Ovary (tissue), 9 donors: ENCODE results near the gene EHD3. TPM values are rescaled to one million over a fixed set of nuclear protein-coding genes. Genes with fewer than 3 reads are reported as not detected.

ENCODE experiments used
- DNase-seq, 5 donors: peaks; one replicate each; pipeline ENCODE4 v3.0.0-alpha.2; 2019 to 2020
- H3K27ac ChIP-seq, 2 donors: fragments of 200-600 bp; one replicate each; pipeline versions ENCODE4 v1.5.1 to v1.8.0; 2019 to 2022
- H3K27me3 ChIP-seq: fragments of 200-600 bp; one replicate; pipeline ENCODE4 v1.8.0; 2022
- H3K36me3 ChIP-seq: fragments of 200-600 bp; sonication (generic); one replicate; pipeline ENCODE4 v1.5.1; 2019
- H3K4me1 ChIP-seq: one replicate; pipeline ENCODE4 v1.8.1; 2013; ENCODE audit warnings: mild to moderate bottlenecking, moderate library complexity; ENCODE audit not compliant: insufficient read depth
- H3K4me3 ChIP-seq: fragments of 200-600 bp; sonication (generic); one replicate; pipeline ENCODE4 v1.5.1; 2017
- H3K9me3 ChIP-seq, 2 donors: fragments of 200-600 bp in 1 of 2; sonication (generic) in 1 of 2; one replicate each; pipeline versions ENCODE4 v1.5.1 to v1.8.1; 2013 to 2019; ENCODE audit warnings: mild to moderate bottlenecking in 1 of 2, moderate library complexity in 1 of 2
- EP300 ChIP-seq: sonication (generic); formaldehyde crosslinking; IDR thresholded peaks from one replicate; pipeline ENCODE4 v1.6.1; 2017; ENCODE audit warnings: antibody characterized with exemption
- POLR2A ChIP-seq: fragments of 450-650 bp; IDR thresholded peaks from one replicate; pipeline ENCODE4 v1.6.1; 2017; ENCODE audit warnings: antibody characterized with exemption, mild to moderate bottlenecking, moderate library complexity
- WGBS, 3 donors: extraction: QIAGEN DNeasy Blood & Tissue Kit in 1 of 3; methylation state at CpG; one replicate each; pipeline versions ENCODE4 v1.1.5 to v1.1.7; 2013 to 2017; 5-methylcytosine and 5-hydroxymethylcytosine counted together
- intact Hi-C, 4 donors: fragments of 100-400 bp; cut with DNase I; formaldehyde crosslinking; loops; one replicate each; pipeline versions ENCODE4 v1.11.0 to v1.15.1; 2022 to 2023
- polyA plus RNA-seq, 2 donors: library from polyadenylated mRNA; stranded (reverse); fragments of 200-250 nt in 1 of 2; fragments of 350-450 nt in 1 of 2; fragmentation: Illumina TruSeq in 1 of 2; extraction: RNeasy Lipid Tissue Mini Kit (QIAGEN cat#74804) in 1 of 2; gene quantifications; one replicate each; pipeline ENCODE4 v1.2.3, GENCODE V29; 2013 to 2014
- total RNA-seq, 7 donors: library from RNA; depleted of rRNA in 2 of 7; stranded (reverse); fragments of >200 nt in 2 of 7; fragmentation: NEBNext Ultra II Directional in 3 of 7; extraction: Animal tissue kit (Norgen Biotek cat#: 25700) in 3 of 7; gene quantifications; one replicate each; pipeline versions ENCODE4 v1.1.0 to v1.2.4, GENCODE V29; 2016 to 2023
- TF ChIP-seq, protein P1 (sequence below), 3 donors: fragments of 450-650 bp in 2 of 3; fragments of 200-600 bp in 1 of 3; IDR thresholded peaks; one replicate each; pipeline versions ENCODE4 v1.5.1 to v1.8.0; 2016 to 2022; ENCODE audit warnings: antibody characterized with exemption in 3 of 3, mild to moderate bottlenecking in 1 of 3
- donor health status: DM: no; HTN: no; CAD: no; lungs with moderate emphysema.
- donor health status: DM: no; HTN: no; CAD: no.
- donor health status: Bipolar disorder and iron deficiency.
- donor health status: DM: yes; HTN: yes; CAD: no.
- donor health status: DM: no; HTN: no; CAD: no.
- donor health status: DM: yes; HTN: yes; CAD: no.

The EHD3 gene
- total and polyA plus RNA-seq, 9 donors, result 2.8 to 10.6 (median 3.5) TPM

DNA sequence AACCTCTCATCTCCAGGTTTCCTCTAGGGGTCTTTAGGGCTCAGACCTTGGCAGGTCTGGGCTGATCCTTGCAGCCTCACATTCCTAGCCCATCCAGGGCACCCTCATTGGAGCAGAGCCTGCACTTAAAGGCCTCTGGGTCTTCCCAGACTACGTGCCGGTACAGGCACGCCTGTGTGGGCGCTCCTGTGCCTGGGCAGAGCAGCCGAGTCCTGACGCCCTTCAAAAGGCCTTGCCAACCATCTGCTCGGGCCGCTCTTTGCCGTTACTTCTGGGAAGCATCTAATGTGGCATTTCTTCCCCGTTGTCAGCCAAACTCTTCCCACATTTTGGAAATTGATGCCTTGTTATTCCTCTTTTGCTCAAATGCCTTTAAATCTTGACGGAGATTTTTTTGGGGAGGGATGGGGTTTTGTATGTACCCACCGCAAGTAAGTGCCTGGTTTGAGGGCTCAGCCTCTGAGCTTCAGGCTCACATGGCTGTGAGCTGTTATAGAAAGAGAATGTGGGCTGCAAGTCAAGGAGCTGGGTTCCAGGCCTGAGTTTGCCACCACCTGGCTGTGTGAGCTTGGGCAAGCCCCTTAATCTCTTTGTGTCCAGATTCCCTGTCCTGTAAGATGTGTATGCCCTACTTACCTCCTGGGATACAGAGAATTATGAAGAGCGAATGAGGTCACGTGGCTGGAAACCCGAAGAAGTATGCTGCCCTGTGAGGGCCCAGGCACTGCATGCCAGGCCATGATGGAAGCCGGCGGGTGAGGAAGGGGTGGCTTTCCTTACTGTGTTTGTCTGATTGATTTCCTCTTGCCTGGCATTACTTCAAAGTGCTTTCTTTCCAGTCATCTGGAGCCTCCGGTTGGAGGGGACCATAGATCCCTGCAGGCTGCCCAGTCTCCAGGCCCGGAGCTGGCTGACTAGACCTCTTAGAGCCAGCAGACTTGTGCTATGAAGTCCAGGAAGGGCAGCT, 20.6 kb downstream of the EHD3 start:
- intact Hi-C loops, result no loop called here
- no peak for DNase-seq
- H3K27ac ChIP-seq, result no peak overlapping the region

DNA sequence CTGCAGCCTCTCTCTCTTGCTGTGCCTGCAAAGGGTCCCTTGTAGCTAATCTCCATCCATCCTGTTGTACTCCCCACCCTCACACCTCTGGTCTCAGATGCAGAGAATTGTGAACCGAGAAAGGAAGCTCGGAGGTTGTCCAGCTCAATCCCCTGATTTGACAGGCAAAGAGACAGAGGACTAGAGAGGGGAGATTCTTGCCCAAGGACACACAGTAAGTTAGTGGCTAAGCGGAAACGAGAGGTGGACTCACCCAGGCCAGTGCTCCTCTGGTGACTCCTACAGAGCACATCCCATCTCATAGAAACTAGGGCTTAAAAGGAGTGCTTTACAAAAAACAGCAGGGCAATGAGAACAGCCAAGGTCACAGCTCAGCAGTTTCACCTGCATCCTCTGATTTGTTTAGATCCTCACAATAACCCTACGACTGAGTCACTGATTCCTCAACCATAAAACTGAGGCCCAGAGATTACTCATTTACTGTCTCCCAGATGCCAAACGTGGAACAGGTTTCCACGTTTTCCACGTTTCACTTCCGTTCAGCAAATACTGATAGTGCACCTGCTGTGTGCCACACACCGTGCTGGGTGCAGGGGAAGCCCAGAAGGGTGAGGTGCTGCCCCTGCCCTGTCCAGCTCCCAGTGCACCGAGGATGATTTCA, 22.1 kb downstream of the EHD3 start:
- Histone ChIP-seq H3K27ac (no peak overlapping the region), H3K4me1 (no peaks in the 10 kb centered on the region), H3K27me3 (no peaks in the 10 kb centered on the region), H3K36me3 (no peaks in the 10 kb centered on the region), H3K4me3 (no peak overlapping the region), H3K9me3 (no peaks in the 10 kb centered on the region)
- intact Hi-C loops, result no loop called here
- TF ChIP-seq POLR2A (no peak), EP300 (no peak)
- TF ChIP-seq, protein P1, sequence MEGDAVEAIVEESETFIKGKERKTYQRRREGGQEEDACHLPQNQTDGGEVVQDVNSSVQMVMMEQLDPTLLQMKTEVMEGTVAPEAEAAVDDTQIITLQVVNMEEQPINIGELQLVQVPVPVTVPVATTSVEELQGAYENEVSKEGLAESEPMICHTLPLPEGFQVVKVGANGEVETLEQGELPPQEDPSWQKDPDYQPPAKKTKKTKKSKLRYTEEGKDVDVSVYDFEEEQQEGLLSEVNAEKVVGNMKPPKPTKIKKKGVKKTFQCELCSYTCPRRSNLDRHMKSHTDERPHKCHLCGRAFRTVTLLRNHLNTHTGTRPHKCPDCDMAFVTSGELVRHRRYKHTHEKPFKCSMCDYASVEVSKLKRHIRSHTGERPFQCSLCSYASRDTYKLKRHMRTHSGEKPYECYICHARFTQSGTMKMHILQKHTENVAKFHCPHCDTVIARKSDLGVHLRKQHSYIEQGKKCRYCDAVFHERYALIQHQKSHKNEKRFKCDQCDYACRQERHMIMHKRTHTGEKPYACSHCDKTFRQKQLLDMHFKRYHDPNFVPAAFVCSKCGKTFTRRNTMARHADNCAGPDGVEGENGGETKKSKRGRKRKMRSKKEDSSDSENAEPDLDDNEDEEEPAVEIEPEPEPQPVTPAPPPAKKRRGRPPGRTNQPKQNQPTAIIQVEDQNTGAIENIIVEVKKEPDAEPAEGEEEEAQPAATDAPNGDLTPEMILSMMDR (IDR thresholded peaks at IDR 0.05), result no peak
- WGBS, 3 donors, result 77 to 79% (median 79%) methylated on average over 11 of the region's 11 CpGs
- no peak for DNase-seq

More for the DNA sequence above, 20.6 kb downstream of the EHD3 start:
- Histone ChIP-seq H3K36me3 (no peaks in the 10 kb centered on the region), H3K4me1 (no peaks in the 10 kb centered on the region), H3K27me3 (no peaks in the 10 kb centered on the region), H3K4me3 (no peak overlapping the region), H3K9me3 (no peaks in the 10 kb centered on the region)
- WGBS, 3 donors, result 86 to 90% (median 89%) methylated on average over 19 of the region's 19 CpGs
- no peak for TF ChIP-seq POLR2A
- TF ChIP-seq, protein P1 (IDR thresholded peaks at IDR 0.05), result no peak
- TF ChIP-seq EP300, result no peak

DNA sequence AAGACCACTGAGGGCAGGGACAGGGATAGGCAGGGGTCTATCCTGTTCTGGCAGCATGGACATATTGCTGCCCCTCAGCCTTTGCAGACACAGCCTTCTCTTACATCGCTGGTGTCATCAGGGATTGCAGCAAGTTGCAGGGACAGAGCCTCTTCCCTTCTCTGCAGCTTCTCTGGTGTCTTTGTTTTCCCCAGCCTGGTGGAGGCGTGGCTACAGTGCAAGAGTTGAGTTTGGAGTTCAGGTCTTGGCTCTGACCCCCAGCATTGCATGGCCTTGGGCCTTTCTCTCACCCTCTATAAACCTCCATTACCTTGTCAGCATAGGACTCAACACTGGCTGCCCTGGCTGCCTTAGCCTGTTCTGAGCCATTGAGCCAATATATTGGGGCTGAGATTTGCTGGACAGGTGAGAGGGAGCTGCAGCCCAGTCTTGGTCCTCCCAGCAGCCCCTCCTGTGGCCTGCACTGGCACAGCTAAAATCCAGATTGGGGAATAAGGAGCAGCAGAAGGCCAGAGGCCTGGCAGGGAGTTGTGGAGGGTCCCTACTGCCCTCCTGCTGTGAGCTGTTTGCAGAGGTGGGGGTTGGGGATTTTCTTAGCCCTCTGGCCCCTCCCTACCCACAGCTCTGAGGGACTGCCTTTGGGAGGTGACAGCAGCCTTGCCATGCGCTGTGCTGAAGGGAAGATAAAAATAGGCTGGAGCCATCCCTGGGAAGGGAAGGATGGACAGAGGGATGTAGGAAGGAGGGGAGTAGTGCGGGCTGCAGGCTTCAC, 22.8 kb downstream of the EHD3 start:
- 89 to 93% (median 92%) methylated on average over 4 of the region's 4 CpGs for WGBS, 3 donors
- TF ChIP-seq, protein P1 (IDR thresholded peaks at IDR 0.05), result no peak
- TF ChIP-seq POLR2A (no peak), EP300 (no peak)
- intact Hi-C loops, result no loop called here
- H3K36me3 ChIP-seq, result no peaks in the 10 kb centered on the region
- no peak overlapping the region for H3K4me3 ChIP-seq
- no peaks in the 10 kb centered on the region for H3K9me3 ChIP-seq
- no peaks in the 10 kb centered on the region for H3K4me1 ChIP-seq
- H3K27me3 ChIP-seq, result no peaks in the 10 kb centered on the region
- H3K27ac ChIP-seq, result no peak overlapping the region
- no peak for DNase-seq

DNA sequence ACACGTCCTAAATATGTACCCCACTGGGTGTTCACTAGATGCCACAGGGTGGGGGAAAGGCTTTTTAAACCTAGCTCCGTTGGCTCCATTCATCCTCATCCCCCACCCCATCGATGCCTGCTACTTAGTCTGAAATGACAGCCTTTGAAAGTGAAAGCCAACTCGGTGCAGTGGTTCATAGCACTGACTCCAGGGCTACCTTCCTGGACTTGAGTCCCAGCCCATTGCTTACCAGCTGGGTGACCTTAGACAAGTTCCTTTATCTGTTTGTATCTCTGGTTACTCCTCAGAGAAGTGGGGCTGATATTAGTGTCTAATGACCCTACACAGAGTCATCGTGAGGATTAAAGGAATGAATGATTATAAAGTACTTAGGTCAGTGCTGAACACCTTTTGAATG, 24.4 kb downstream of the EHD3 start:
- intact Hi-C loops, result no loop called here
- H3K27ac ChIP-seq, result no peak overlapping the region
- no peaks in the 10 kb centered on the region for H3K27me3 ChIP-seq
- TF ChIP-seq EP300 (no peak), POLR2A (no peak)
- TF ChIP-seq, protein P1 (IDR thresholded peaks at IDR 0.05), result no peak
- H3K4me1 ChIP-seq, result no peaks in the 10 kb centered on the region
- no peaks in the 10 kb centered on the region for H3K9me3 ChIP-seq
- DNase-seq, result no peak
- no peak overlapping the region for H3K4me3 ChIP-seq
- no peaks in the 10 kb centered on the region for H3K36me3 ChIP-seq
- 80 to 82% (median 82%) methylated on average over 5 of the region's 5 CpGs for WGBS, 3 donors
